ENCODE results near the gene KCNJ3. TPM values are rescaled to one million over a fixed set of nuclear protein-coding genes. Genes with fewer than 3 reads are reported as not detected.

Gene KCNJ3
- total and polyA plus RNA-seq, 2 donors (not counting 1 experiment from before 2014, with no cell fraction given): not detected

GRCh38 chr2:154844513-154844912, 146.0 kb downstream of the KCNJ3 start:
- no peak overlapping the region for H3K4me2 ChIP-seq (ENCODE audit: extremely low read depth, insufficient read depth, low read length)
- no peak for TF ChIP-seq CTCF (conservative IDR thresholded peaks at IDR 0.05 in 1 of 2, IDR thresholded peaks at IDR 0.05 in 1 of 2; ENCODE audit: low read depth in 1 of 2, low read length in 2 of 2)
- no peak for TF ChIP-seq EZH2 (IDR thresholded peaks at IDR 0.05; ENCODE audit: low read length, missing control alignments)
- no peak overlapping the region for H2AFZ ChIP-seq (ENCODE audit: low read length)
- H3K27ac ChIP-seq (ENCODE audit: insufficient read depth, low read length): no peak overlapping the region
- DNase-seq (ENCODE audit: low read depth in 2 of 2): no peak
- no peak overlapping the region for H3K9ac ChIP-seq (ENCODE audit: insufficient read depth, low read length)
- no peaks in the 10 kb centered on the region for H3K79me2 ChIP-seq (ENCODE audit: control insufficient read depth, insufficient read depth, low read length)
- no peaks in the 10 kb centered on the region for H4K20me1 ChIP-seq (ENCODE audit: control insufficient read depth, extremely low read depth, insufficient read depth, low read length)
- no peaks in the 10 kb centered on the region for H3K36me3 ChIP-seq (ENCODE audit: control insufficient read depth, insufficient read depth, low read length)
- H3K27me3 ChIP-seq (ENCODE audit: control insufficient read depth, insufficient read depth, low read length): no peaks in the 10 kb centered on the region
- no peaks in the 10 kb centered on the region for H3K9me3 ChIP-seq (ENCODE audit: control insufficient read depth, insufficient read depth, low read depth, low read length)
- H3K4me3 ChIP-seq (replicated peaks in 1 of 4; ENCODE audit: control extremely low read depth in 1 of 4, insufficient read depth in 1 of 4, low read depth in 3 of 4, low read length in 4 of 4): no peak overlapping the region
- H3K4me1 ChIP-seq (ENCODE audit: control insufficient read depth, extremely low read depth, insufficient read depth, low read length): no peaks in the 10 kb centered on the region

- H3K9me3 ChIP-seq (ENCODE audit: control insufficient read depth, insufficient read depth, low read depth, low read length): no peaks in the 10 kb centered on the region
- no peak overlapping the region for H3K27ac ChIP-seq (ENCODE audit: insufficient read depth, low read length)
- TF ChIP-seq EZH2 (IDR thresholded peaks at IDR 0.05; ENCODE audit: low read length, missing control alignments) (no peak), CTCF (conservative IDR thresholded peaks at IDR 0.05 in 1 of 2, IDR thresholded peaks at IDR 0.05 in 1 of 2; ENCODE audit: low read depth in 1 of 2, low read length in 2 of 2) (no peak)
- no peaks in the 10 kb centered on the region for H3K36me3 ChIP-seq (ENCODE audit: control insufficient read depth, insufficient read depth, low read length)
- H3K79me2 ChIP-seq (ENCODE audit: control insufficient read depth, insufficient read depth, low read length): no peaks in the 10 kb centered on the region
- H2AFZ ChIP-seq (ENCODE audit: low read length): no peak overlapping the region
- H4K20me1 ChIP-seq (ENCODE audit: control insufficient read depth, extremely low read depth, insufficient read depth, low read length): no peaks in the 10 kb centered on the region
- no peaks in the 10 kb centered on the region for H3K4me1 ChIP-seq (ENCODE audit: control insufficient read depth, extremely low read depth, insufficient read depth, low read length)
- H3K9ac ChIP-seq (ENCODE audit: insufficient read depth, low read length): no peak overlapping the region
- no peaks in the 10 kb centered on the region for H3K27me3 ChIP-seq (ENCODE audit: control insufficient read depth, insufficient read depth, low read length)
- no peak overlapping the region for H3K4me2 ChIP-seq (ENCODE audit: extremely low read depth, insufficient read depth, low read length)
- DNase-seq (ENCODE audit: low read depth in 2 of 2): no peak
- no peak overlapping the region for H3K4me3 ChIP-seq (replicated peaks in 1 of 4; ENCODE audit: control extremely low read depth in 1 of 4, insufficient read depth in 1 of 4, low read depth in 3 of 4, low read length in 4 of 4)
These were observed 148.3 kb downstream of the KCNJ3 start for GRCh38 chr2:154846842-154847241.

GRCh38 chr2:154849482-154849881, 151.0 kb downstream of the KCNJ3 start:
- H3K4me1 ChIP-seq (ENCODE audit: control insufficient read depth, extremely low read depth, insufficient read depth, low read length): no peaks in the 10 kb centered on the region
- H3K79me2 ChIP-seq (ENCODE audit: control insufficient read depth, insufficient read depth, low read length): no peaks in the 10 kb centered on the region
- H3K9me3 ChIP-seq (ENCODE audit: control insufficient read depth, insufficient read depth, low read depth, low read length): no peaks in the 10 kb centered on the region
- H3K9ac ChIP-seq (ENCODE audit: insufficient read depth, low read length): no peak overlapping the region
- H3K4me2 ChIP-seq (ENCODE audit: extremely low read depth, insufficient read depth, low read length): no peak overlapping the region
- H3K36me3 ChIP-seq (ENCODE audit: control insufficient read depth, insufficient read depth, low read length): no peaks in the 10 kb centered on the region
- no peak for TF ChIP-seq EZH2 (IDR thresholded peaks at IDR 0.05; ENCODE audit: low read length, missing control alignments)
- no peak for TF ChIP-seq CTCF (conservative IDR thresholded peaks at IDR 0.05 in 1 of 2, IDR thresholded peaks at IDR 0.05 in 1 of 2; ENCODE audit: low read depth in 1 of 2, low read length in 2 of 2)
- no peaks in the 10 kb centered on the region for H4K20me1 ChIP-seq (ENCODE audit: control insufficient read depth, extremely low read depth, insufficient read depth, low read length)
- no peaks in the 10 kb centered on the region for H3K27me3 ChIP-seq (ENCODE audit: control insufficient read depth, insufficient read depth, low read length)
- DNase-seq (ENCODE audit: low read depth in 2 of 2): no peak
- no peak overlapping the region for H3K4me3 ChIP-seq (replicated peaks in 1 of 4; ENCODE audit: control extremely low read depth in 1 of 4, insufficient read depth in 1 of 4, low read depth in 3 of 4, low read length in 4 of 4)
- no peak overlapping the region for H3K27ac ChIP-seq (ENCODE audit: insufficient read depth, low read length)
- no peak overlapping the region for H2AFZ ChIP-seq (ENCODE audit: low read length)

Data from fibroblast of lung (primary cell).